Measurements from ENCODE around the gene KCNH6.
A peak's percentile ranks its signal among the peaks of the same experiment; 100 is the strongest.

Gene KCNH6

DNA sequence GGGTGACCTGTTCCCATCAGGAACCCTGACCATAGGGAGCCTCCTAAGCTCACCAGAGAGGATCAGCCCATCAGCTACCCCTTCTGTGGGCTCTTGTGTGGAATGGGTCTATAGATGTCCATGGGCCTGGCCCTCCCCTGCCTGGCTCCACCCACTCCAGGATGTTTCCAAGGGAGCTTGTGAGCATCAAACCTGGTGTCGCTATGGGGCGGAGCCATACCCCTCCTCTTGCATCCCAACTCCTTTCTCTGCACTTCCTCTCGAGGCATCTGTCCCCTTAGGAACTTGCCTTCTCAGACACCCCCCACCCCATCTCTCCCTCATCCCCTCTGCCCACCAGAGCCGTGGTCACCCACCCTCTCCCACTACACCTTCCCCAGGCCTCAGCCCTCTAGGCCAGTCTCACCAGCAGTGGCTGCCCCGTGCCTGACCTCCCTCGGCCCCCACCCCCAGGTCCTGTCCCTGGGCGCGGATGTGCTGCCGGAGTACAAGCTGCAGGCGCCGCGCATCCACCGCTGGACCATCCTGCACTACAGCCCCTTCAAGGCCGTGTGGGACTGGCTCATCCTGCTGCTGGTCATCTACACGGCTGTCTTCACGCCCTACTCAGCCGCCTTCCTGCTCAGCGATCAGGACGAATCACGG lies 10.4 kb downstream of the KCNH6 start:
- Histone ChIP-seq H3K79me1 (ENCODE audit: low read length) (no peaks in the 10 kb centered on the region), H3K9ac (ENCODE audit: low read length) (no peak overlapping the region), H4K8ac (ENCODE audit: low read depth, low read length) (no peak overlapping the region), H2BK120ac (ENCODE audit: low read depth, low read length) (no peak overlapping the region), H3K4me2 (ENCODE audit: low read length) (no peak overlapping the region), H4K5ac (ENCODE audit: low read length) (no peak overlapping the region), H3K4ac (ENCODE audit: low read depth, low read length) (no peak overlapping the region), H3K23ac (ENCODE audit: low read length) (no peak overlapping the region), H3K27ac (ENCODE audit: low read depth, low read length) (no peak overlapping the region), H3K4me1 (ENCODE audit: control insufficient read depth, low read depth, low read length) (no peaks in the 10 kb centered on the region), H3K56ac (ENCODE audit: low read length) (no peak overlapping the region), H3K4me3 (ENCODE audit: low read length) (no peak overlapping the region), H3K18ac (ENCODE audit: low read length) (no peak overlapping the region), H3K79me2 (ENCODE audit: control insufficient read depth, insufficient read depth, low read length) (no peaks in the 10 kb centered on the region), H2BK5ac (ENCODE audit: low read length) (no peak overlapping the region), H3K27me3 (ENCODE audit: insufficient read depth, low read length, poor library complexity) (no peaks in the 10 kb centered on the region), H3K36me3 (ENCODE audit: control insufficient read depth, insufficient read depth, low read length) (no peaks in the 10 kb centered on the region), H2BK15ac (replicated peaks; ENCODE audit: low read depth) (no peak overlapping the region), H2AK5ac (ENCODE audit: low read length) (no peak overlapping the region)
- no CpG with 5 or more reads among the region's 20 CpGs for WGBS (ENCODE audit: extremely low coverage, insufficient coverage, low lambda C conversion rate)
- peak; percentile 31 for DNase-seq

DNA sequence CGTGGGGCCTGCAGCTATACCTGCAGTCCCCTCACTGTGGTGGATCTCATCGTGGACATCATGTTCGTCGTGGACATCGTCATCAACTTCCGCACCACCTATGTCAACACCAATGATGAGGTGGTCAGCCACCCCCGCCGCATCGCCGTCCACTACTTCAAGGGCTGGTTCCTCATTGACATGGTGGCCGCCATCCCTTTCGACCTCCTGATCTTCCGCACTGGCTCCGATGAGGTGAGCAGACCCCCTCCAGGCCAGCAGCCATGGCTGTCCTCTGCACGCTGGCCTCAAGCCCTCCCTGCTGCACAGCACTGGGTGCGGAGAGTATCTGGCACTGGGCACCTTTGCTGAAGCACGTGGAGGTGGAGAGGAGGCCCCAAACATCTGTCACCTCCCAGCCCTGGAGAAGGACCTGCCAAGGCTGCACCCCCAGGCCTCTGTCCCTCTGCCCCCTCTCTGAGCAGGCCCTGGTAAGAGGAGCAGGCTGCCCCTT lies 11.0 kb downstream of the KCNH6 start:
- DNase-seq, result no peak
- WGBS (ENCODE audit: extremely low coverage, insufficient coverage, low lambda C conversion rate), result no CpG with 5 or more reads among the region's 17 CpGs
- Histone ChIP-seq H2BK5ac (ENCODE audit: low read length) (no peak overlapping the region), H3K27me3 (ENCODE audit: insufficient read depth, low read length, poor library complexity) (no peaks in the 10 kb centered on the region), H2BK120ac (ENCODE audit: low read depth, low read length) (no peak overlapping the region), H3K4ac (ENCODE audit: low read depth, low read length) (no peak overlapping the region), H3K56ac (ENCODE audit: low read length) (no peak overlapping the region), H3K18ac (ENCODE audit: low read length) (no peak overlapping the region), H3K79me1 (ENCODE audit: low read length) (no peaks in the 10 kb centered on the region), H3K36me3 (ENCODE audit: control insufficient read depth, insufficient read depth, low read length) (no peaks in the 10 kb centered on the region), H3K23ac (ENCODE audit: low read length) (no peak overlapping the region), H4K5ac (ENCODE audit: low read length) (no peak overlapping the region), H3K79me2 (ENCODE audit: control insufficient read depth, insufficient read depth, low read length) (no peaks in the 10 kb centered on the region), H3K4me2 (ENCODE audit: low read length) (no peak overlapping the region), H2AK5ac (ENCODE audit: low read length) (no peak overlapping the region), H4K8ac (ENCODE audit: low read depth, low read length) (no peak overlapping the region), H2BK15ac (replicated peaks; ENCODE audit: low read depth) (no peak overlapping the region), H3K4me1 (ENCODE audit: control insufficient read depth, low read depth, low read length) (no peaks in the 10 kb centered on the region), H3K4me3 (ENCODE audit: low read length) (no peak overlapping the region), H3K9ac (ENCODE audit: low read length) (no peak overlapping the region), H3K27ac (ENCODE audit: low read depth, low read length) (no peak overlapping the region)

DNA sequence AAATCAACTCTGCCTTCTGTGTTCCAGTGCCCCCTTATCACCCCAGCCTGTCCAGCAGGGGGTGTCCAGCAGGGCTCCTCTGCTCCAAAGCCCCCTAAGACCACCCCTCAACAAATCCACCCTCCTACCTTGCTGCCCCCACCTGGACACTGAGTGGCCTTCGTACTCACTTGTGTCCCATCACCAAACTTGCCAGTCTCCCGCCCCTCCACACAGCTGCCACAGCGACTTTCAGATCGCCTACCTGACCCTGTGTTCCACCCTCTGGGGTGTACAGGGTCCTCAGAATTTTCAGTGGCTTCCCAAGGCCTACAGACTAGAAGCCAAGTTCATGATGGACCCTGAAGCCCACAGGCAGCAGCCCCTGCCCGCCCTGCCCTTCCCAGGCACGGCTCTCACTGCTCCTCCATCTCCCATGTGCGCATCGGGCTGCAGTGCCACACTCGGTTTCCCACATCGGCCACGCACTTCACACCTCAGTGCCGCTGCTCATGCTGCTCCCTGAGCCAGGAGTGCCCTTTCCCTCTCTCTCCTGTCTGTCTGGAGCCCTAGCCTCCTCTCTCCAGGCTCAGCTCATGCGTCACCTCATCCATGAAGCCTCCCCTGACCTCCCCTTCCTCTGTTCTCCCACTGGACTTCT lies 11.8 kb downstream of the KCNH6 start:
- WGBS (ENCODE audit: extremely low coverage, insufficient coverage, low lambda C conversion rate), result no CpG with 5 or more reads among the region's 13 CpGs
- H3K4ac ChIP-seq (ENCODE audit: low read depth, low read length), result no peak overlapping the region
- no peaks in the 10 kb centered on the region for H3K36me3 ChIP-seq (ENCODE audit: control insufficient read depth, insufficient read depth, low read length)
- H3K4me2 ChIP-seq (ENCODE audit: low read length), result no peak overlapping the region
- no peak overlapping the region for H3K56ac ChIP-seq (ENCODE audit: low read length)
- no peaks in the 10 kb centered on the region for H3K79me1 ChIP-seq (ENCODE audit: low read length)
- no peak overlapping the region for H4K8ac ChIP-seq (ENCODE audit: low read depth, low read length)
- no peak for DNase-seq
- H3K23ac ChIP-seq (ENCODE audit: low read length), result no peak overlapping the region
- H4K5ac ChIP-seq (ENCODE audit: low read length), result no peak overlapping the region
- no peak overlapping the region for H2BK5ac ChIP-seq (ENCODE audit: low read length)
- no peaks in the 10 kb centered on the region for H3K4me1 ChIP-seq (ENCODE audit: control insufficient read depth, low read depth, low read length)
- H3K9ac ChIP-seq (ENCODE audit: low read length), result no peak overlapping the region
- H3K18ac ChIP-seq (ENCODE audit: low read length), result no peak overlapping the region
- no peak overlapping the region for H2BK15ac ChIP-seq (replicated peaks; ENCODE audit: low read depth)
- no peak overlapping the region for H2BK120ac ChIP-seq (ENCODE audit: low read depth, low read length)
- no peak overlapping the region for H3K4me3 ChIP-seq (ENCODE audit: low read length)
- no peaks in the 10 kb centered on the region for H3K79me2 ChIP-seq (ENCODE audit: control insufficient read depth, insufficient read depth, low read length)
- no peak overlapping the region for H2AK5ac ChIP-seq (ENCODE audit: low read length)
- no peak overlapping the region for H3K27ac ChIP-seq (ENCODE audit: low read depth, low read length)
- H3K27me3 ChIP-seq (ENCODE audit: insufficient read depth, low read length, poor library complexity), result no peaks in the 10 kb centered on the region

DNA sequence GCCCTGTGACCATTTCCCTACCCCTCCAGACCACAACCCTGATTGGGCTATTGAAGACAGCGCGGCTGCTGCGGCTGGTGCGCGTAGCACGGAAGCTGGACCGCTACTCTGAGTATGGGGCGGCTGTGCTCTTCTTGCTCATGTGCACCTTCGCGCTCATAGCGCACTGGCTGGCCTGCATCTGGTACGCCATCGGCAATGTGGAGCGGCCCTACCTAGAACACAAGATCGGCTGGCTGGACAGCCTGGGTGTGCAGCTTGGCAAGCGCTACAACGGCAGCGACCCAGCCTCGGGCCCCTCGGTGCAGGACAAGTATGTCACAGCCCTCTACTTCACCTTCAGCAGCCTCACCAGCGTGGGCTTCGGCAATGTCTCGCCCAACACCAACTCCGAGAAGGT lies 12.5 kb downstream of the KCNH6 start:
- H3K23ac ChIP-seq (ENCODE audit: low read length), result no peak overlapping the region
- H2BK15ac ChIP-seq (replicated peaks; ENCODE audit: low read depth), result no peak overlapping the region
- no peaks in the 10 kb centered on the region for H3K79me2 ChIP-seq (ENCODE audit: control insufficient read depth, insufficient read depth, low read length)
- no peak overlapping the region for H4K8ac ChIP-seq (ENCODE audit: low read depth, low read length)
- H3K4ac ChIP-seq (ENCODE audit: low read depth, low read length), result no peak overlapping the region
- DNase-seq, result no peak
- no peak overlapping the region for H2AK5ac ChIP-seq (ENCODE audit: low read length)
- no peaks in the 10 kb centered on the region for H3K27me3 ChIP-seq (ENCODE audit: insufficient read depth, low read length, poor library complexity)
- H3K4me3 ChIP-seq (ENCODE audit: low read length), result no peak overlapping the region
- no peak overlapping the region for H2BK5ac ChIP-seq (ENCODE audit: low read length)
- no peak overlapping the region for H4K5ac ChIP-seq (ENCODE audit: low read length)
- no peaks in the 10 kb centered on the region for H3K36me3 ChIP-seq (ENCODE audit: control insufficient read depth, insufficient read depth, low read length)
- no peaks in the 10 kb centered on the region for H3K4me1 ChIP-seq (ENCODE audit: control insufficient read depth, low read depth, low read length)
- no peak overlapping the region for H3K18ac ChIP-seq (ENCODE audit: low read length)
- no peak overlapping the region for H3K27ac ChIP-seq (ENCODE audit: low read depth, low read length)
- no peak overlapping the region for H3K9ac ChIP-seq (ENCODE audit: low read length)
- H3K4me2 ChIP-seq (ENCODE audit: low read length), result no peak overlapping the region
- H3K56ac ChIP-seq (ENCODE audit: low read length), result no peak overlapping the region
- H3K79me1 ChIP-seq (ENCODE audit: low read length), result no peaks in the 10 kb centered on the region
- WGBS (ENCODE audit: extremely low coverage, insufficient coverage, low lambda C conversion rate), result no CpG with 5 or more reads among the region's 24 CpGs
- no peak overlapping the region for H2BK120ac ChIP-seq (ENCODE audit: low read depth, low read length)

DNA sequence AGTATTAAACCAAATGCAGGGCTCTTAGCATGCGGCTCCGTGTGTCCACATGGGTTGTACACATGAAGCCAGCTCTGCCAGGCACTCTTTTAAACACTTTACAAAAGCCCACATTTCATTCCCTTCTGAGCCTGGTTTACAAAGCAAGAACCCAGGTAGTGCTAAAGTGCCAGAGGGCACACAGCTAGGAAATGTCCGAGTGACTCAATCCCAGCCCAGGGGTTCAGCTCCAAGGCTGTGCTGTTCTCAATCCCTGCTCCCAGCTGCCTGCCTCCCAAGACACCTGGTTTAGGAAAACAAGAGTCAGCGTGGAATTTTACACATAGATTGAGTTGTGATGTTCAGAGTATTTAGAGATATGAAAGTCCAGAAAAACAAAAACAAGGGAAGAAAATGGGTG lies 13.8 kb downstream of the KCNH6 start:
- H3K4me3 ChIP-seq (ENCODE audit: low read length), result no peak overlapping the region
- H3K4me1 ChIP-seq (ENCODE audit: control insufficient read depth, low read depth, low read length), result no peaks in the 10 kb centered on the region
- H4K8ac ChIP-seq (ENCODE audit: low read depth, low read length), result no peak overlapping the region
- no peak overlapping the region for H3K4ac ChIP-seq (ENCODE audit: low read depth, low read length)
- no peak overlapping the region for H2BK15ac ChIP-seq (replicated peaks; ENCODE audit: low read depth)
- H2BK5ac ChIP-seq (ENCODE audit: low read length), result no peak overlapping the region
- H2AK5ac ChIP-seq (ENCODE audit: low read length), result no peak overlapping the region
- no peaks in the 10 kb centered on the region for H3K79me2 ChIP-seq (ENCODE audit: control insufficient read depth, insufficient read depth, low read length)
- no peak overlapping the region for H3K23ac ChIP-seq (ENCODE audit: low read length)
- no peaks in the 10 kb centered on the region for H3K27me3 ChIP-seq (ENCODE audit: insufficient read depth, low read length, poor library complexity)
- H3K18ac ChIP-seq (ENCODE audit: low read length), result no peak overlapping the region
- no peak for DNase-seq
- WGBS (ENCODE audit: extremely low coverage, insufficient coverage, low lambda C conversion rate), result no CpG with 5 or more reads among the region's 4 CpGs
- no peaks in the 10 kb centered on the region for H3K36me3 ChIP-seq (ENCODE audit: control insufficient read depth, insufficient read depth, low read length)
- no peak overlapping the region for H3K56ac ChIP-seq (ENCODE audit: low read length)
- no peak overlapping the region for H3K4me2 ChIP-seq (ENCODE audit: low read length)
- H3K9ac ChIP-seq (ENCODE audit: low read length), result no peak overlapping the region
- no peak overlapping the region for H4K5ac ChIP-seq (ENCODE audit: low read length)
- no peak overlapping the region for H2BK120ac ChIP-seq (ENCODE audit: low read depth, low read length)
- H3K79me1 ChIP-seq (ENCODE audit: low read length), result no peaks in the 10 kb centered on the region
- H3K27ac ChIP-seq (ENCODE audit: low read depth, low read length), result no peak overlapping the region
